Cerebellar cortex (tissue), 1 donor: ENCODE results near the gene DNAJC1.
"Not testable (repeated sequence)": the region's sequence is repeated elsewhere in the genome, so short reads cannot be mapped to it uniquely, and the experiment has no call there.

ENCODE experiments used
- DNase-seq: peaks from one replicate; pipeline ENCODE4 v3.0.0-alpha.2; 2015; ENCODE audit warnings: low spot score

Gene DNAJC1

GRCh38 chr10:21726601-21727225 lies 276.8 kb downstream of the DNAJC1 start:
- DNase-seq = no peak

GRCh38 chr10:21724687-21725367 lies 278.7 kb downstream of the DNAJC1 start:
- peak; percentile 86 for DNase-seq

GRCh38 chr10:21724020-21724589 lies 279.4 kb downstream of the DNAJC1 start:
- no peak for DNase-seq

GRCh38 chr10:21722209-21722608 lies 281.3 kb downstream of the DNAJC1 start:
- no peak for DNase-seq

GRCh38 chr10:21721000-21721665 lies 282.4 kb downstream of the DNAJC1 start:
- no peak for DNase-seq

DNA sequence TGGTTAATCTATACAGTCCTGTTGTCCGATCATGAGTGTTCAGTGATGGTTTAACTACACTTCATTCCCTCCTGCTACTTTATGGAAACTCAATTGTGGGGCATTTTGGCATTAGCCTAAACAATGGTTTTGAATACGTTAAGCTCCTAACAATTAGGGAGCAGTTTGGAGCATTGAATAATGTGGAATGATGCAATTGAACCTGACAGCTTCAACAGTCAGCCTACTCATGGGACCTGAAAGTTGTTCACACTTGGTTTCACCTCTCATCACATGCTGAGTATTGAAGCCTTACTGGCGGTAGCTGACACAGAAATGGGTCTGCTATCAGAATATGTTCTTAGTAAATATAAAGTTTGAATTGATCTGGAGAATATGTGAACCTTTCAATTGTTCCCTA lies 283.4 kb downstream of the DNAJC1 start:
- no peak for DNase-seq

DNA sequence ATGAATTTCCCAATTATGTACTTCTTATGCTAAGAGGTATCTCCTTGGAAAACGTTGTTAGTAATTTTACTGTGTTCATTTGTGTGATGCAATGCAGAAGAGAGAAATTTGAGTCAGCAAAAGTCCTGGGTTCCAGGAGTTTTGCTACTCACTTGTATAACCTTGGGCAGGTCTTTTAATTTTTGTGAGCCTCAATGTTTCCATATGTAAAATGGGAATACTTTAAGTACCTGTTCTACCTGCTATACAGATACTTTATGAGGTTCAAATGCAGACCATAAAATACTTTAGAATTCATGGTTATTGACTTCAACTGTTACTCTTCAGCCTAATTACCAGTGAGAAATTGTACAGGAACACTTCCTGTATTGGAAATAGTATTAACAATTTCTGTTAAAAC lies 284.0 kb downstream of the DNAJC1 start:
- no peak for DNase-seq

GRCh38 chr10:21717437-21718054 lies 286.0 kb downstream of the DNAJC1 start:
- DNase-seq = not testable (repeated sequence)

- no peak for DNase-seq
Measured at GRCh38 chr10:21715531-21716195, 287.9 kb downstream of the DNAJC1 start.

GRCh38 chr10:21712975-21713374 lies 290.6 kb downstream of the DNAJC1 start:
- no peak for DNase-seq

- no peak for DNase-seq
Measured at GRCh38 chr10:21707498-21707897, 296.0 kb downstream of the DNAJC1 start.
